Nephron (organoid): ENCODE measurements around the gene ACSBG1.

Experiments used
- H3K27ac Mint-ChIP-seq, 3 experiments: 2 replicates each; pipeline ENCODE4 v1.8.0; 2020; ENCODE audit warnings: mixed read lengths in 3 of 3, mild to moderate bottlenecking in 2 of 3, moderate library complexity in 1 of 3
- H3K27me3 Mint-ChIP-seq: 2 replicates; pipeline ENCODE4 v1.8.0; 2021; ENCODE audit warnings: low read depth, mild to moderate bottlenecking, moderate library complexity, mixed read lengths
- H3K36me3 Mint-ChIP-seq: 2 replicates; pipeline ENCODE4 v1.8.0; 2020; ENCODE audit warnings: low read depth, mixed read lengths
- H3K4me1 Mint-ChIP-seq: 2 replicates; pipeline ENCODE4 v1.8.0; 2020; ENCODE audit warnings: mixed read lengths
- H3K4me3 Mint-ChIP-seq, 3 experiments: 2 replicates each; pipeline ENCODE4 v1.8.0; 2020; ENCODE audit warnings: mild to moderate bottlenecking in 3 of 3, mixed read lengths in 3 of 3, moderate library complexity in 2 of 3
- H3K9me3 Mint-ChIP-seq: 2 replicates; pipeline ENCODE4 v1.8.0; 2020; ENCODE audit warnings: mixed read lengths
- TF ChIP-seq, protein P1 (sequence below), 3 experiments: fragments of 200-600 bp; sonication (generic); IDR thresholded peaks; one replicate each; pipeline ENCODE4 v1.5.0; 2021; ENCODE audit warnings: antibody characterized with exemption in 3 of 3; ENCODE audit not compliant: unreplicated experiment in 3 of 3

ACSBG1 gene

DNA sequence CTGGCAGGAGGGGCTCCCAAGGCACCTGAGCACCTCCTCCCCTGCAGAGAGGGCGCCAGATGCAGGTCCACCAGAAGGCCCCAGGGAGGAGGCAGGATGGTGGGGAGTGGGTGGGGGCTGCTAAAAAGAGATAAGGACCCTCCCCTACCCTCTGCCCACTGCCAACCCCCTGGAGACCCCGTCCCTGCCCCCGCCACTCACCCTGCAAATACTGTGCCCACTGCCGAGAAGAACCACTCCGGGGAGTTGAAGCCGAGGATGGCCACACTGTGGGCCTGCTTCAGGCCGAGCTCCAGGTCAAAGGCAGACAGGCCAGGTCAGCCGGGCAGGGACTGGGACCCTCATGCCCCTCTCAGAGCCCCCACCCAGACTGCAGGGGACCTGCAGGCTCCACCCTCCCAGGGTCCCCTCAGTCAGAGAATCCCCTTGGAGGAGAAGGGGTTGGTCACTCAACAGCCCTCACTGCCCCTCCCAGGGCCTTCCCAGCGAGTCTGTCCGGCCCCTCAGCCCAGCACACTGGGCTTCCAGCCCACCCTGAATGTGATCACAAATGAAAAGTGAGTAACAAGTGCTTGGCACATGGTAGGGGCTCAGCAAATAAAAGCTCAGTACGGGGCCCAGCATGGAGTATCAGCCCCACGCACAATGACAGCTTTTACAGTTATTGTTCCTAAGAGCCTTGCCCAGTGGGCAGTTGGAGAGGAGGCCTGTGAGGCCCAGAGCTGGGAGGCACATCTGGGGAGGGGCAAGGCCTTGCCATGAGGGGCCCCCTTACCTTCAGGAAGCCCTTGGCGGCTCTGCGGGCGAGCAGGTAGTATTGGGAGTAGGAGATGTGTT, 40.4 kb downstream of the ACSBG1 start:
- peaks cover 7% of the 10 kb centered on the region for H3K9me3 Mint-ChIP-seq
- H3K27ac Mint-ChIP-seq, result no peak overlapping the region
- no peak overlapping the region for H3K4me3 Mint-ChIP-seq
- no peaks in the 10 kb centered on the region for H3K36me3 Mint-ChIP-seq
- peaks cover 24% of the 10 kb centered on the region for H3K27me3 Mint-ChIP-seq
- TF ChIP-seq, protein P1, sequence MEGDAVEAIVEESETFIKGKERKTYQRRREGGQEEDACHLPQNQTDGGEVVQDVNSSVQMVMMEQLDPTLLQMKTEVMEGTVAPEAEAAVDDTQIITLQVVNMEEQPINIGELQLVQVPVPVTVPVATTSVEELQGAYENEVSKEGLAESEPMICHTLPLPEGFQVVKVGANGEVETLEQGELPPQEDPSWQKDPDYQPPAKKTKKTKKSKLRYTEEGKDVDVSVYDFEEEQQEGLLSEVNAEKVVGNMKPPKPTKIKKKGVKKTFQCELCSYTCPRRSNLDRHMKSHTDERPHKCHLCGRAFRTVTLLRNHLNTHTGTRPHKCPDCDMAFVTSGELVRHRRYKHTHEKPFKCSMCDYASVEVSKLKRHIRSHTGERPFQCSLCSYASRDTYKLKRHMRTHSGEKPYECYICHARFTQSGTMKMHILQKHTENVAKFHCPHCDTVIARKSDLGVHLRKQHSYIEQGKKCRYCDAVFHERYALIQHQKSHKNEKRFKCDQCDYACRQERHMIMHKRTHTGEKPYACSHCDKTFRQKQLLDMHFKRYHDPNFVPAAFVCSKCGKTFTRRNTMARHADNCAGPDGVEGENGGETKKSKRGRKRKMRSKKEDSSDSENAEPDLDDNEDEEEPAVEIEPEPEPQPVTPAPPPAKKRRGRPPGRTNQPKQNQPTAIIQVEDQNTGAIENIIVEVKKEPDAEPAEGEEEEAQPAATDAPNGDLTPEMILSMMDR (IDR thresholded peaks at IDR 0.05; ENCODE audit: unreplicated experiment in 3 of 3), result no peak
- no peaks in the 10 kb centered on the region for H3K4me1 Mint-ChIP-seq

DNA sequence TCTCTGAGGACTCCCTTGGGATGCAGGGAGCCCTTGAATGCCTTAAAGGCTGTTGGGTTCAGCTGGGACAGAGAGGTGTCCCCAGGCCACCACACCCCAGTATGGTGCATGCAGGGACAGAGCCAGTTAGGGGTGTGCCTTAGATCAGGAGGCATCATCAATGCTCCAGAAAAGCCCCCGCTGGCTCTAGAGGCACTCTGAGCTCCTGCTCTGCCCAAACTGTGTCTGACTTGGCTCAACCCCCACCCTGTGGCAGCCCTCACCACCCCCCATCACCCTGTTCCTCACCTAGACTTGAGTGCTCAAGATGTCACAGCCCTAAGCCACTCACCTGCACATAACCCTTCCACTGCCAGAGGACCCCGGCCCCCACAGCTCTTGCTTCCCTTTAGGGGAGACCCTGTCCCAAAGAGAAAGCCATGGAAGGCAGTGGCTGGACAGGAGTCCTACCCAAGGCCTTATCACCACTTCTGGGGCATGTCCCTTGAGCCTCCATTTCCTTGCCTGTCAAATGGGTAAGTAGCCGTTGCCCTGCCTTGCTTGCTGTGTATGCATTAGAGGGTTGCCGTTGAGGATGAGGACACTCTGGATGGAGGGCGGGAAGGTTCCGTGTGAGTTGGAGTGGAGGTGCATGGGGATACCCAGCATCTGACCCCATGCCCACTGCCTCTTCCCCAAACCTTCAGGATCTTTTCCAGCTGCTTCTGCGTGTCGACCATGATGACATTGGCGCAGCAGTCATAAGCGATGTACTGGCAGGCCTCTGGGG, 41.4 kb downstream of the ACSBG1 start:
- TF ChIP-seq, protein P1 (IDR thresholded peaks at IDR 0.05; ENCODE audit: unreplicated experiment in 3 of 3), result no peak
- Mint-ChIP-seq H3K36me3 (no peaks in the 10 kb centered on the region), H3K4me3 (no peak overlapping the region), H3K4me1 (no peaks in the 10 kb centered on the region), H3K27ac (no peak overlapping the region), H3K9me3 (peaks cover 7% of the 10 kb centered on the region), H3K27me3 (peaks cover 24% of the 10 kb centered on the region)

- Mint-ChIP-seq H3K27me3 (peaks cover 5% of the 10 kb centered on the region), H3K4me1 (no peaks in the 10 kb centered on the region), H3K4me3 (no peak overlapping the region), H3K9me3 (no peaks in the 10 kb centered on the region), H3K27ac (no peak overlapping the region), H3K36me3 (no peaks in the 10 kb centered on the region)
- TF ChIP-seq, protein P1 (IDR thresholded peaks at IDR 0.05; ENCODE audit: unreplicated experiment in 3 of 3), result no peak
Measured at GRCh38 chr15:78182821-78183220, 51.5 kb downstream of the ACSBG1 start.

DNA sequence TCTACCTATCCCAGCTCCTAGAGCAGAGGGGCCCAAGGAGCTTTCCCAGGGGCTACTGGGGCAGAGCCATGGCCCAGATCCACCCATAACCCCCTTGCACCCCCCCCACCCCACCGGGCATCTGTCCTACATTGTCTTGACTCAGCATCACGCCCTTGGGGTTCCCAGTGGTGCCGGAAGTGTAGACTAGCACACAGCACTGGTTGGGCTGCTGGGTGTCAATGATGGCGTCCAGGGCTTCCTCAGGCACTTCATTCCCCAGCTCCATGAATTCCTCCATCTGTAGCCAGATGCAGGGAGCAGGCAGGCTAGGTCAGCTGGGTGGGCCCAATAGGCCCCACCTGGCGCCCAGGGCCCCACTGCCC, 52.0 kb downstream of the ACSBG1 start:
- Mint-ChIP-seq H3K27me3 (peaks cover 5% of the 10 kb centered on the region), H3K4me3 (no peak overlapping the region), H3K27ac (no peak overlapping the region), H3K36me3 (no peaks in the 10 kb centered on the region), H3K9me3 (no peaks in the 10 kb centered on the region), H3K4me1 (no peaks in the 10 kb centered on the region)
- TF ChIP-seq, protein P1 (IDR thresholded peaks at IDR 0.05; ENCODE audit: unreplicated experiment in 3 of 3), result no peak

GRCh38 chr15:78179906-78180305, 54.5 kb downstream of the ACSBG1 start:
- TF ChIP-seq, protein P1 (IDR thresholded peaks at IDR 0.05; ENCODE audit: unreplicated experiment in 3 of 3), result no peak
- H3K9me3 Mint-ChIP-seq, result no peaks in the 10 kb centered on the region
- no peak overlapping the region for H3K4me3 Mint-ChIP-seq
- H3K27ac Mint-ChIP-seq, result no peak overlapping the region
- no peaks in the 10 kb centered on the region for H3K4me1 Mint-ChIP-seq
- H3K36me3 Mint-ChIP-seq, result no peaks in the 10 kb centered on the region
- peaks cover 11% of the 10 kb centered on the region for H3K27me3 Mint-ChIP-seq
